Body of pancreas (tissue), 4 donors: ENCODE data around the gene CLSTN2.

ENCODE experiments used
- POLR2A ChIP-seq, 3 donors: fragments of 450-650 bp; IDR thresholded peaks; one replicate each; pipeline ENCODE4 v1.6.1; 2016; ENCODE audit warnings: antibody characterized with exemption in 3 of 3, mild to moderate bottlenecking in 2 of 3
- TF ChIP-seq, protein P1 (sequence below), 7 experiments: fragments of 450-650 bp in 4 of 7; fragments of 200-600 bp in 3 of 7; sonication (generic) in 3 of 7; IDR thresholded peaks; one replicate each; pipeline ENCODE4 v1.5.1; 2016 to 2019; ENCODE audit warnings: antibody characterized with exemption in 7 of 7

- TF ChIP-seq POLR2A (IDR thresholded peaks at IDR 0.05) = no peak
- TF ChIP-seq, protein P1, sequence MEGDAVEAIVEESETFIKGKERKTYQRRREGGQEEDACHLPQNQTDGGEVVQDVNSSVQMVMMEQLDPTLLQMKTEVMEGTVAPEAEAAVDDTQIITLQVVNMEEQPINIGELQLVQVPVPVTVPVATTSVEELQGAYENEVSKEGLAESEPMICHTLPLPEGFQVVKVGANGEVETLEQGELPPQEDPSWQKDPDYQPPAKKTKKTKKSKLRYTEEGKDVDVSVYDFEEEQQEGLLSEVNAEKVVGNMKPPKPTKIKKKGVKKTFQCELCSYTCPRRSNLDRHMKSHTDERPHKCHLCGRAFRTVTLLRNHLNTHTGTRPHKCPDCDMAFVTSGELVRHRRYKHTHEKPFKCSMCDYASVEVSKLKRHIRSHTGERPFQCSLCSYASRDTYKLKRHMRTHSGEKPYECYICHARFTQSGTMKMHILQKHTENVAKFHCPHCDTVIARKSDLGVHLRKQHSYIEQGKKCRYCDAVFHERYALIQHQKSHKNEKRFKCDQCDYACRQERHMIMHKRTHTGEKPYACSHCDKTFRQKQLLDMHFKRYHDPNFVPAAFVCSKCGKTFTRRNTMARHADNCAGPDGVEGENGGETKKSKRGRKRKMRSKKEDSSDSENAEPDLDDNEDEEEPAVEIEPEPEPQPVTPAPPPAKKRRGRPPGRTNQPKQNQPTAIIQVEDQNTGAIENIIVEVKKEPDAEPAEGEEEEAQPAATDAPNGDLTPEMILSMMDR (IDR thresholded peaks at IDR 0.05) = no peak
Observed at GRCh38 chr3:140574375-140574774, 639.4 kb downstream of the CLSTN2 start.
